Neural cell (in vitro differentiated cells): ENCODE data around the gene MTX1. TPM values are rescaled to one million over a fixed set of nuclear protein-coding genes. Genes with fewer than 3 reads are reported as not detected.

Experiments
- H2AFZ ChIP-seq: fragments of 200-600, 300-800 bp; sonication (generic), shearing (Covaris generic); 2 replicates; pipeline ENCODE4 v1.6.0; 2014; ENCODE audit warnings: low read depth, mild to moderate bottlenecking, antibody characterized with exemption, low read length, moderate library complexity
- H3F3A ChIP-seq: fragments of 200-600 bp; shearing (Covaris generic); 2 replicates; pipeline ENCODE4 v1.6.1; 2016; ENCODE audit warnings: mild to moderate bottlenecking, moderate library complexity, mixed read lengths, antibody characterized with exemption, low read length; ENCODE audit not compliant: insufficient read depth, poor library complexity, severe bottlenecking
- H3K27ac ChIP-seq: fragments of 200-600, 300-800 bp; sonication (generic), shearing (Covaris generic); 2 replicates; pipeline ENCODE4 v1.5.1; 2014; ENCODE audit warnings: mild to moderate bottlenecking, low read length, moderate library complexity
- H3K27me3 ChIP-seq: fragments of 300-800, 200-600 bp; sonication (generic), shearing (Covaris generic); 2 replicates; pipeline ENCODE4 v1.6.0; 2014; ENCODE audit warnings: mild to moderate bottlenecking, low read depth, low read length, moderate library complexity; ENCODE audit not compliant: insufficient read depth
- H3K36me3 ChIP-seq: fragments of 300-800, 200-600 bp; sonication (generic), shearing (Covaris generic); 2 replicates; pipeline ENCODE4 v1.5.1; 2014; ENCODE audit warnings: mild to moderate bottlenecking, antibody characterized with exemption, low read length, moderate library complexity; ENCODE audit not compliant: insufficient read depth
- H3K4me2 ChIP-seq: fragments of 300-800, 200-600 bp; sonication (generic), shearing (Covaris generic); 2 replicates; pipeline ENCODE4 v1.6.0; 2014; ENCODE audit warnings: mild to moderate bottlenecking, low read length
- H3K4me3 ChIP-seq: fragments of 300-800, 200-600 bp; sonication (generic), shearing (Covaris generic); 2 replicates; pipeline ENCODE4 v1.5.1; 2014; ENCODE audit warnings: mild to moderate bottlenecking, low read length, moderate library complexity
- H3K79me2 ChIP-seq: fragments of 200-600 bp; shearing (Covaris generic); replicated peaks from 2 replicates; pipeline ENCODE4 v1.6.0; 2014; ENCODE audit warnings: mild to moderate bottlenecking, low read length, moderate library complexity; ENCODE audit not compliant: insufficient read depth
- H3K9ac ChIP-seq: fragments of 300-800, 200-600 bp; sonication (generic), shearing (Covaris generic); 2 replicates; pipeline ENCODE4 v1.6.1; 2016; ENCODE audit warnings: mild to moderate bottlenecking, low read length, mixed read lengths
- H3K9me2 ChIP-seq: fragments of 200-600 bp; shearing (Covaris generic); 2 replicates; pipeline ENCODE4 v1.6.1; 2016; ENCODE audit warnings: mild to moderate bottlenecking, low read length, mixed read lengths; ENCODE audit not compliant: insufficient read depth
- H3K9me3 ChIP-seq: fragments of 200-600, 300-800 bp; sonication (generic), shearing (Covaris generic); 2 replicates; pipeline ENCODE4 v1.6.1; 2016; ENCODE audit warnings: mild to moderate bottlenecking, mixed run types, low read length, moderate library complexity, mixed read lengths
- H4K20me1 ChIP-seq: fragments of 200-600 bp; shearing (Covaris generic); 2 replicates; pipeline ENCODE4 v1.6.1; 2016; ENCODE audit warnings: mild to moderate bottlenecking, mixed run types; ENCODE audit not compliant: insufficient read depth
- EP300 ChIP-seq: fragments of 450-650 bp; conservative IDR thresholded peaks from 2 replicates; pipeline ENCODE4 v1.6.1; 2014; ENCODE audit warnings: antibody characterized with exemption, mild to moderate bottlenecking, moderate library complexity; ENCODE audit not compliant: poor library complexity, severe bottlenecking
- EZH2 ChIP-seq: fragments of 200-600, 300-800 bp; shearing (Covaris generic), sonication (generic); IDR thresholded peaks from 2 replicates; pipeline ENCODE4 v1.6.1; 2014; ENCODE audit warnings: antibody characterized with exemption, low read length, borderline replicate concordance, mild to moderate bottlenecking; ENCODE audit not compliant: insufficient read depth, poor library complexity, severe bottlenecking
- MXI1 ChIP-seq: fragments of 450-650 bp; conservative IDR thresholded peaks from 2 replicates; pipeline ENCODE4 v1.6.1; 2014; ENCODE audit warnings: antibody characterized with exemption, mild to moderate bottlenecking; ENCODE audit not compliant: poor library complexity, severe bottlenecking
- POLR2AphosphoS5 ChIP-seq: IDR thresholded peaks from 2 replicates; pipeline ENCODE4 v1.6.1; 2012
- RAD21 ChIP-seq: fragments of 450-650 bp; conservative IDR thresholded peaks from 2 replicates; pipeline ENCODE4 v1.6.1; 2014; ENCODE audit warnings: antibody characterized with exemption, mild to moderate bottlenecking, moderate library complexity
- SMC3 ChIP-seq: fragments of 450-650 bp; conservative IDR thresholded peaks from 2 replicates; pipeline ENCODE4 v1.6.1; 2014; ENCODE audit warnings: antibody characterized with exemption, mild to moderate bottlenecking, moderate library complexity; ENCODE audit not compliant: poor library complexity
- TAF1 ChIP-seq: IDR thresholded peaks from 2 replicates; pipeline ENCODE4 v1.6.1; 2012; ENCODE audit warnings: low read depth
- polyA plus RNA-seq: library from polyadenylated mRNA; depleted of rRNA; stranded (reverse); fragments of >200 nt; gene quantifications from 2 replicates; pipeline ENCODE4 v1.2.3, GENCODE V29; 2014
- TF ChIP-seq, protein P1 (sequence below): IDR thresholded peaks from 2 replicates; pipeline ENCODE4 v1.6.1; 2012; ENCODE audit warnings: borderline replicate concordance
- TF ChIP-seq, protein P2 (sequence below): fragments of 450-650 bp; IDR thresholded peaks from 2 replicates; pipeline ENCODE4 v1.5.1; 2014; ENCODE audit warnings: antibody characterized with exemption, mild to moderate bottlenecking, moderate library complexity; ENCODE audit not compliant: poor library complexity, severe bottlenecking

Gene MTX1
- polyA plus RNA-seq, 1 donor from 2014 or later, result 55.0 TPM

- Histone ChIP-seq H3F3A (no peaks in the 10 kb centered on the region), H3K27ac (no peak overlapping the region), H3K79me2 (no peaks in the 10 kb centered on the region), H4K20me1 (no peaks in the 10 kb centered on the region), H3K4me2 (no peak overlapping the region), H3K9me2 (no peaks in the 10 kb centered on the region), H3K27me3 (no peaks in the 10 kb centered on the region), H3K36me3 (no peaks in the 10 kb centered on the region), H3K4me3 (no peak overlapping the region), H3K9ac (no peak overlapping the region), H2AFZ (no peak overlapping the region), H3K9me3 (no peaks in the 10 kb centered on the region)
- TF ChIP-seq SMC3, result no peak
- no peak for TF ChIP-seq TAF1
- TF ChIP-seq, protein P1, sequence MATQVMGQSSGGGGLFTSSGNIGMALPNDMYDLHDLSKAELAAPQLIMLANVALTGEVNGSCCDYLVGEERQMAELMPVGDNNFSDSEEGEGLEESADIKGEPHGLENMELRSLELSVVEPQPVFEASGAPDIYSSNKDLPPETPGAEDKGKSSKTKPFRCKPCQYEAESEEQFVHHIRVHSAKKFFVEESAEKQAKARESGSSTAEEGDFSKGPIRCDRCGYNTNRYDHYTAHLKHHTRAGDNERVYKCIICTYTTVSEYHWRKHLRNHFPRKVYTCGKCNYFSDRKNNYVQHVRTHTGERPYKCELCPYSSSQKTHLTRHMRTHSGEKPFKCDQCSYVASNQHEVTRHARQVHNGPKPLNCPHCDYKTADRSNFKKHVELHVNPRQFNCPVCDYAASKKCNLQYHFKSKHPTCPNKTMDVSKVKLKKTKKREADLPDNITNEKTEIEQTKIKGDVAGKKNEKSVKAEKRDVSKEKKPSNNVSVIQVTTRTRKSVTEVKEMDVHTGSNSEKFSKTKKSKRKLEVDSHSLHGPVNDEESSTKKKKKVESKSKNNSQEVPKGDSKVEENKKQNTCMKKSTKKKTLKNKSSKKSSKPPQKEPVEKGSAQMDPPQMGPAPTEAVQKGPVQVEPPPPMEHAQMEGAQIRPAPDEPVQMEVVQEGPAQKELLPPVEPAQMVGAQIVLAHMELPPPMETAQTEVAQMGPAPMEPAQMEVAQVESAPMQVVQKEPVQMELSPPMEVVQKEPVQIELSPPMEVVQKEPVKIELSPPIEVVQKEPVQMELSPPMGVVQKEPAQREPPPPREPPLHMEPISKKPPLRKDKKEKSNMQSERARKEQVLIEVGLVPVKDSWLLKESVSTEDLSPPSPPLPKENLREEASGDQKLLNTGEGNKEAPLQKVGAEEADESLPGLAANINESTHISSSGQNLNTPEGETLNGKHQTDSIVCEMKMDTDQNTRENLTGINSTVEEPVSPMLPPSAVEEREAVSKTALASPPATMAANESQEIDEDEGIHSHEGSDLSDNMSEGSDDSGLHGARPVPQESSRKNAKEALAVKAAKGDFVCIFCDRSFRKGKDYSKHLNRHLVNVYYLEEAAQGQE, result no peak
- TF ChIP-seq RAD21, result no peak
- no peak for TF ChIP-seq EP300
- TF ChIP-seq POLR2AphosphoS5, result no peak
- TF ChIP-seq, protein P2, sequence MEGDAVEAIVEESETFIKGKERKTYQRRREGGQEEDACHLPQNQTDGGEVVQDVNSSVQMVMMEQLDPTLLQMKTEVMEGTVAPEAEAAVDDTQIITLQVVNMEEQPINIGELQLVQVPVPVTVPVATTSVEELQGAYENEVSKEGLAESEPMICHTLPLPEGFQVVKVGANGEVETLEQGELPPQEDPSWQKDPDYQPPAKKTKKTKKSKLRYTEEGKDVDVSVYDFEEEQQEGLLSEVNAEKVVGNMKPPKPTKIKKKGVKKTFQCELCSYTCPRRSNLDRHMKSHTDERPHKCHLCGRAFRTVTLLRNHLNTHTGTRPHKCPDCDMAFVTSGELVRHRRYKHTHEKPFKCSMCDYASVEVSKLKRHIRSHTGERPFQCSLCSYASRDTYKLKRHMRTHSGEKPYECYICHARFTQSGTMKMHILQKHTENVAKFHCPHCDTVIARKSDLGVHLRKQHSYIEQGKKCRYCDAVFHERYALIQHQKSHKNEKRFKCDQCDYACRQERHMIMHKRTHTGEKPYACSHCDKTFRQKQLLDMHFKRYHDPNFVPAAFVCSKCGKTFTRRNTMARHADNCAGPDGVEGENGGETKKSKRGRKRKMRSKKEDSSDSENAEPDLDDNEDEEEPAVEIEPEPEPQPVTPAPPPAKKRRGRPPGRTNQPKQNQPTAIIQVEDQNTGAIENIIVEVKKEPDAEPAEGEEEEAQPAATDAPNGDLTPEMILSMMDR, result no peak
- no peak for TF ChIP-seq EZH2
- no peak for TF ChIP-seq MXI1
Observed at GRCh38 chr1:155247667-155248553, 39.4 kb downstream of the MTX1 start.

- Histone ChIP-seq H3K9ac (no peak overlapping the region), H3K79me2 (peaks cover 8% of the 10 kb centered on the region), H3K4me2 (no peak overlapping the region), H3K27me3 (no peaks in the 10 kb centered on the region), H3K4me3 (no peak overlapping the region), H3K9me3 (no peaks in the 10 kb centered on the region), H3K36me3 (no peaks in the 10 kb centered on the region), H2AFZ (no peak overlapping the region), H3F3A (no peaks in the 10 kb centered on the region), H3K27ac (no peak overlapping the region), H3K9me2 (no peaks in the 10 kb centered on the region), H4K20me1 (no peaks in the 10 kb centered on the region)
- no peak for TF ChIP-seq TAF1
- no peak for TF ChIP-seq SMC3
- TF ChIP-seq MXI1, result no peak
- TF ChIP-seq EZH2, result no peak
Observed at GRCh38 chr1:155250246-155250632, 41.7 kb downstream of the MTX1 start.
